Fibroblast of upper back skin (primary cell): Measurements from ENCODE around the gene TSHZ2.

Source experiments
- DNase-seq: peaks from one replicate; pipeline ENCODE4 v3.0.0-alpha.2; 2013

Gene TSHZ2

DNA sequence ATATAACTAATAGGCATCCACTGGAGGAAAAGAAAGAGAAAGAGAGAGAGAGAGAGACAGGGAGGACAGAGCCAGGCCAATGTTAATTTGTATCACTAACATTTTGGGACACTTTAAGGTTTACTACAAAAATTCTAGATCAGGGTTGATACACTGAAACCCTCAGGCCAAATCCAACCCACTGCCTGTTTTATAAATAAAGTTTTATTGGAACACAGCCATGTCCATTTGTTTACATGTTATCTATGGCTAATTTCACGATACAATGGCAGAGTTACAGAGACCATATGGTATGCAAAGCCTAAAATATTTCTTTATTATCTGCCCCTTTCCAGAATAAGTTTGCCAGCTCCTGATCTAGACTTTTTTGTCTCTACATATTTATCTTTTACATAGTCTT, 357.6 kb downstream of the TSHZ2 start:
- DNase-seq, result no peak

DNA sequence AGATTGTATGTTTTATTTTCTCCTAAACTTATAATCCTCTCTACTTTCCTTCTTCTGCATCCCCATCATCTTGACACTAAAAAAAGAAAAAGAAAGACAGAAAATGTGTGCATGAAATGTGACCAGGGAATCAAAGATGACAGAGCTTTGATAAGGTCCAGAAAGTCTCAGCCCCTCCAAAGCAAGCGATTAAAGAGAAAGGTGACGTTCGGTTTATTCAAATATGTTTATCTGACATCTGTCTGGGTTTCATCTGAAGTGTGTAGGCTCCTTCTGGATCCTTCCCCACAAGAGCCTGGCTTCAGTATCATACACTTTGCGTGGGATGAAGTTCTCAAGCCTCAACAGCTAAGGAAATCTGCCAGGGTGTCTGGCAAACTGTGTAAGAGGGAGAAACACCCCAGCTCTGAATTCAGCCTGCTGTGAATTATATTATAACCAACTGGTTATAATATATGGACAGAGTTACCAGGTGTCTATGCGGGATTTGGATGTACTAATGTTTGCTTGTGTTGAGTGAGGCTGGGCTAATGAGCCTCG, 358.5 kb downstream of the TSHZ2 start:
- DNase-seq, result no peak

DNA sequence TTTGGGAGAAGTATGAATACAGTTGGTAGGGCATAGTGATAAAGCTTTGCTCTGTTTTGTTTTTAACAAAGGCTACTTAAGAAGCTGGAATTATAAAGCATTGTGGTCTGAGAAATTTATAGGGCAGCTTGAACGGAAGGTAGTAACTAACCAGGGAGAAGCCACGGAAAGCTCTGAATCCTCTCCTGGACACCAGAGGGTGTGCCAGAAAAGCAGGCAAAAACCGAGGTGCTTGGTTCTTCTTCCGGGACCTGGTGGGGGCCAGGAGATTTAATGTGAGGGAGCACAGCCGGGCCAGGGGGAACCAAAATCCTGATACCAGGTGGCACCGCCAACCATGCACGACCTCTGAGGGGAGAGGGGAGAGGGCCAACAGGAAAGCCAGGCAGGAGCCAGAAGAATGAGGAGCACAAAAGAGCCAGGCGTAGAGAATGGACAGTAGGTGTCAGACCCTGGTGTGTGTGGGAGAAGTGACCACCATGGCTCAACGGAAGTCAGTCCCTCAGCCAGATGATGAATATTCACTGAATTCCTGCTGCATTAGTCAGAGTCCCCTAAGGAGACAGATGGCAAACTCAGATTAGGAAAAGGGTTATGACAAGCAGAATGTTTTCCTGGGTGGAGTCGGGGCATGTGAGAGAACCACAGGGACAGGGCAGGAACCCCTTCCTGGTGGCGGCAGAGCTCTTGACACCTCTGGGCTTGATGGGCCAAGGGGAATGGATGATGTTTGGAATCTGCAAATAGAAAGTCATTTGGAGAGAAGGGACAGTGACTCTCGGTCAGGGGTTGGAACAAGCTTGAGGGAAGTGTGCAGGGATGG, 359.2 kb downstream of the TSHZ2 start:
- peak; percentile 82 for DNase-seq

DNA sequence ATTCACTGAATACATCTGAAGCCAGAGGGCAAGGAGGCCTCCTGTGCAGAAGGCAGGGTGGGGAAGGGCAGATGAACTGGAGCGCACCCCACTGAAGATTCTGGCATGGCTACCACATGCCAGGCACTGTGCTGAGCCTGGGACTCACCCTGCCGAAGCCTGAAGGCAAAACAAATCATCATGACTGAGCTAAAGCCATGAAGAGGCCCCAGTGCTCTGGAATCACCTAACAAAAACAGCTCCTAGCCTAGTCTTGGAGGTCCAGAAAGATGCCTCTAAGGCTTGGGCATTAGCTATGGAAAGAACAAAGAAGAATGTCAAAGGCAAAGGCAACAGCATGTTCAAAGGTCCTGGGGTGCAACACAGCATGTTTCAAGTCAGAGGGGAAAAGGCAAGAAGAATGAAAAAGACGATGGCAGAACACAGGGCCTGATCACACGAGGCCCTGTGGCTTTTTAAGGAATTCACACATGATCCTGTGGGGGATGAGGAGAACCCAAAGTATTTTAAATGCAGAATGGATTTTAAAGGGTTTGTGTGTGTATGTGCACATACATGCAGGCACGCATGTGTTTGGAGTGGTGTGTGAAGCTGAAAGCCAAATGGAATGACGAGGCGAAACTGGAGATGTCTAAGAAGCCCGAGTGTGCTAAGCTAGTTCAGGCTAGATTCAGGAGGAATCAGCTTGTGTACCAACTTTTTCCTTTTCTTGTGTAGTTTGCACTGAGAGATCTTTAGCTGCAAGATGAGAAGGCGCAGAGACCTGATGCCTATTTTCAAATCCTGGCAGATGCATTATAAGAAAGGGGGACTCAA, 360.1 kb downstream of the TSHZ2 start:
- DNase-seq, result peak; percentile 7

DNA sequence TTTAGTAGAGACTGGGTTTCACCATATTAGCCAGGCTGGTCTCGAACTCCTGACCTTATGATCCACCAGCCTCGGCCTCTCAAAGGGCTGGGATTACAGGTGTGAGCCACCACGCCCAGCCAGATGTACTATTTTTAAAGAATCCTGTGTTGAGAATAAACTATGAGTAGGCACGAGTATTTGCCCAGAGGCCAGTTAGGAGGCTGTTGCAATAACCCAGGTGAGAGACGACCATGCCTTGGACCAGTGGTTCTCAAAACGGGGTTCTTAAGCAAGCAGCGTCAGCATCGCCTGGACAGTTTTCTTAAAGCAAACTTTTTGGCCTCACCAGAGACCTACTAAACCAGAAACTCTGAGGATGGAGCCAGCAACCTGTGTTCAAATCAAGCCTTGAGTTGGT, 362.7 kb downstream of the TSHZ2 start:
- DNase-seq, result no peak

DNA sequence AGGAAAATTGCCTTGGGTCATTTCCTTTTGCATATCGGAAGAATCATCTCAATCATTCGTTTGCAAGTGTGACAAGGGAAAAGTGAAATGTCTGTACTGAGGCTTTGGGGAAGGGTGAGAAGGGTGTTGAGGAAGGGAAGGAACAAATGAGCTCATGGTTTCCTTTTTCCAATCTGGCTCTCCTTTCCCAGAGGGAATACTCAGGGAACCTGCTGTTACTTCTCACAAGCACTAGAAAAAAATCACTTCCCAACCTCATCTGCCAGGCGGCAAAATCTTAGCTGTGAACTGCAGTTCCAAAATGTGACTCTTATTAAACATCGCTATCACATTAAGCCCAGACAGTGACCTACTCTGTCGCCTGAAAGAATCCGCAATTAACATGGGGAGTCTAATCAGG, 363.4 kb downstream of the TSHZ2 start:
- DNase-seq, result no peak

DNA sequence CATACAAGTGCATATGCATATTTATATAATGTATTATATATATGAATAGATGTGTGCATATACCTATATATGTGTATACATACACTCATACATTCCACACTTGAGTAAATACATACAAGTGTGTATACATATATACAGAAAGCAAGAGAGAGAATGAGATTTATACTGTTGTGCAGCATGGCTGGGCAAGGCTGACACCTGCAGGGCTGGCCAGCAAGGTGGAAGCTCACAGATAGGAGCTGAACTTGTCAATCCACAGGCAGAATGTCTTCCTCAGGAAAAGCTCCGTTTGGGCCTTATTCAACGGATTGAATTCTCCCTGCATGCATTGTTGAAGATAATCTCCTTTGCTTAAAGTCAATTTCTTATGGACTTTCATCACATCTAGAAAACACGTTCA, 364.7 kb downstream of the TSHZ2 start:
- DNase-seq, result no peak

DNA sequence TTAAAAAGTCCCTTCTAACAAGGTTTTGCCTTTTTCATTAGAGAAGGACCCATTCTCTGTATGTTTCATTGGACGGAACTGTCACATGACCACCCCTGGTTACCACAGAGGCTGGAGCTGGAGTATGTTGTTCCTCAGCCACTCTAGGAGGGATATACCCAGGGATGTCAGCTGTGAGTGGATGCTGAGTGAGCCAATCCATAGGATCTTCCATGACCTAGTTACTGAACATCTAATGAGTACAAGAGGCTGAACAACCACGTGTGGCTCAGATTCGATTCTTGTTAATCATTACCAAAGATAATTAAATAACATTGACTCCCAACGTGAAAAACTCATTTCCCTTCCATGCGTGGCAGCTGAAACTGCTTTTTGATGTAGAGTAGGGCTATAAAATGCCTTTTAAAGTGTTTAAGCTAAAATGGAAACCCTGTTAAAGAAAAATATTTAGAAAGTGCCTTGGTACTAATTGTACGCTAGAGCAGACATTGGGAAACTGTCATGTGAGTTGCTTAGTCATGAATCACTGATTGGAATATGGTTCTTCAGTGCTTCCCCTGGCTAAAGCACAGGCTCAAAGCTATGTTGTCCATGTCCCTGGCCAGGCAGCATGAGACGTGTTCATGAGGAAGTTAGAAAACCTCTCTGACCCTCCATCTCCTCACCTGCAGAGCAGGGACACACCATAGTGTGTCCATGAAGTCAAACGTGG, 365.4 kb downstream of the TSHZ2 start:
- no peak for DNase-seq

DNA sequence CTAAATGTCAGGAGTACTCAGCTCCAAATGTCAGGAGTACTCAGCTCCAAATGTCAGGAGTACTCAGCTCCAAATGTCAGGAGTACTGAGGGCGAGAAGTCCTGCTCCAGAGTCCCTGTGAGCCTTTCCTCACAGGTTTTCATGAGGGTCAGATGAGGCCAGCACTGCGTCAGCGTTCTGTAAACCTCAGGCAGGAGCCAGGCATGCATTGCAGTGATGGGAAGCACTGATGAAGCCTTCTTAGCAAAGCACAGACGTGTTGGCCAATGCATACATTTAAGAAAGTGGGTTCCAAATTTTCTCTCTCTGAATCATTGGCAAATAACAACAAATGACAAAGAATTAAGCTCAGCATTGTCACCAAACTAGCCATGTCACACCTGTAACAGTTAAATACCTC, 366.6 kb downstream of the TSHZ2 start:
- no peak for DNase-seq

DNA sequence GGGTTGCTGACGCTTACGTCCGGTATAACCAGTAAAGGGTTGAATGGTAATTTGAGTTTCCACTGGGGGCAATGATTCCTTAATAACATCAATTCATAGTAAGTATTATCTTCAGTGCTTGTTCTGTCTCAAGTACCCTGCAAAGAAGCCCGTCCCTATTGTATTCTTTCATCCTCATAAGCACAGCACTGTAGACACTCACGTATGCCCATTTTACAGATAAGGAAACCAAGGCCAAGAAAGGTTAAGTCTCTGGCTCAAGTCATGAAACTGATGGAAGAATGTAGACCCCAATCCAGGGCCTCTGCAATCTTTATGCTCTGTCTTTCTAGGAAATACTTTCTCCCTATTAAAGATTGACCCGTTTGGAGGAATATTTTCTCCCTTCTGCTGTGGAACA, 370.3 kb downstream of the TSHZ2 start:
- no peak for DNase-seq

DNA sequence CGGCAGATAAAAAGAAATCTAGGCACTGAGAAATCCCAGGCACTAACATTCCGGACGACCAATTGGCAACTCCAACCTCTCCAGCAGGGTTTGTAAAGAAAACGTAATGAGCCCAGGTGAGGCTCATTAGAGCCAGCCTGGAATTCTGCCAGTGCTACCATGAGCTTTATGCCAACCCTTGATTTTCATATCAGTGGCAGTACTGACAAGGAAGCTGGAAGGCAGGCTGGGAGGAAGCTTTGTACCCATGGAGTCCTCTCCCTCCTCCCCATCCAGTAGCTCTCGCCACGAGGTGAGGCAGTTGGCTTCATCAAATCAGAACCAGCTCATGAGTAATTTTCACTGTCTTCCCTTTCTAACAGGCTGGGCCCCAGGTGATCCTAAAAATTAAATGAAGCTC, 371.3 kb downstream of the TSHZ2 start:
- no peak for DNase-seq

DNA sequence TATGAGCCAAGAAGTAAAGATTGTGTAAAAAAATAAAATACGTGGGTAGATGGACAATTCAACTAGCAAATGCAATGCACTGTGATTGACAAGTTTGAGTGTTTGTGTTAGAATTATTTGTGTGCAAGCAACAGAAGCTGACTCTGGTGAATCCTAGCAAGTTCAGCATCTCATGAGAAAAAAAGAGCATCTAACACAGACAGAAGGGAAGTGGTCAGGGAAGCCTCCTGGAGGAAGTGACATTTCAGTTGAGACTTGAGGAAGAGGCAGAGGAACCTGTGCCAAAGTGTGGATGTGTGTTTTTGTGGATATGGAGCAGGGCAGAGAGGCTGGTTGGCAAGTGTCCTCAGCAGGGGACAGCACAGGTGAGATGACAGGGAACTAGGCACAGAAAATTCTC, 372.7 kb downstream of the TSHZ2 start:
- DNase-seq, result no peak

DNA sequence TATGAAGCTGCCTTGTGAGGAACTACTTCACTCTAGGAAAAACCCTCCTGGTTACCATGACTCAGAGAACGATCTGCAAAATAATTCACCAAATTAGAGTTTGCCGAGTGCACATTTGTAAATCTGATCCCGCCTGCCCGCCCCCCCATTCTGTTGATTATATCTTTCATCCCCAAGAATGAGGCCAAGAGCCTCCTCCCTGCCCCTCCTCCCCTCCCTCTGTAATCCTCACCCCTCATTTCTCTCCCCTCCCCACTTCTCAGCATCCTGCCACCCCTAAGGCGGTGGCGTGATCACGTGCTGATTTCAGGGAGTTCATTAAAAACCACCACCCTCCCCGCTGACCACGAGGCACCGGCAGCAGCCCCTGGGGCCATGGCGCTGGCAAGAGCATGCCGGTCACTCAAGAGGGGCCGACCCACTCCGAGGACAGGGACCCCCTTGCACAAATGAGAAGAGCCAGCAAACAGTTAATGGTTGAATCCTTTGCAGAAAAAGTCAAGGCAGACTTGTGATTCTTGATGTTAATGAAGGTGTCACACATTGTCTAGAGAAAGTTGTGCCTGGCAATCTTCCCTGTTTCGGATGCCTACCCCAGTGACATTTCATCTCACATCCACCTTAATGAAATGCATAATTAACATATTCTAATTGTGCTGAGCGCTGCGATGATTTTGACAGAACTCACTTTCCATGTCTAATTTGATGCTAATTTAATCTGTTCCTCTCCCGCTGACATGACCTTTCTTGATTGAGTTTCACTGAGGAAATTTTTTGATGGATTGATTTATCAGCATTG, 373.6 kb downstream of the TSHZ2 start:
- DNase-seq, result no peak

DNA sequence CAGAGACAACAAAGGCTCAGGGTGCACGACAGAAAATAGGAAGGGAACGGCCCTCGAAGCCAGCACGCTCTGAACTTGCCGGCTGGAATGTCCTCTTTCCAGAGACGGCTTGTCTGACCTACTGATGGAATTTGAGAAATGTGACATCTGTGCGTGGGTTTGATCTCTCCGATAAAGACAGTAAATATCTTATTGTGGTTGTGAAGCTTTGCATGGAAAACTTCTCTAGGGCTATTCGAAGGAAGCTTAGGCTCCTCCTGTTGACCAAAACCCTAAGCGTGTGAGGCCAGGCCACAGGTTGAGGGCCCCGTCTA, 374.1 kb downstream of the TSHZ2 start:
- DNase-seq, result peak; percentile 8

DNA sequence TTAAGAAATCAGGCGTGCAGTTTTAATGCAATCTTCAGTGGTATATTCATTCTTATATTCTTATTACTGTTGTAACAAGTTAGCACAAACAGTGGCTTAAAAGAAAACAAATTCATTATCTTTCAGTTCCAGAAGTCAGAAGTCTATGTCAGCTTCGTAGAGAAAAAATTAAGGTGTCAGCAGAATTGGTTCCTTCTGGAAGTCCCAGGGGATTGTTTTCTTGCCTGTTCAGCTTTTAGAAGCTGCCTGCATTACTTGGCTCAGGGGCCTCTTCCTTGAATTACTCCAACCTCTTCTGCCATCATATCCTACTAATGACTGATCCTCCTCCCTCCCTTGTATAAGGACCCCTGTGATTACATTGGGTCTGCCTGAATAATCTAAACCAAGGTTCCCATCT, 377.6 kb downstream of the TSHZ2 start:
- DNase-seq, result no peak

DNA sequence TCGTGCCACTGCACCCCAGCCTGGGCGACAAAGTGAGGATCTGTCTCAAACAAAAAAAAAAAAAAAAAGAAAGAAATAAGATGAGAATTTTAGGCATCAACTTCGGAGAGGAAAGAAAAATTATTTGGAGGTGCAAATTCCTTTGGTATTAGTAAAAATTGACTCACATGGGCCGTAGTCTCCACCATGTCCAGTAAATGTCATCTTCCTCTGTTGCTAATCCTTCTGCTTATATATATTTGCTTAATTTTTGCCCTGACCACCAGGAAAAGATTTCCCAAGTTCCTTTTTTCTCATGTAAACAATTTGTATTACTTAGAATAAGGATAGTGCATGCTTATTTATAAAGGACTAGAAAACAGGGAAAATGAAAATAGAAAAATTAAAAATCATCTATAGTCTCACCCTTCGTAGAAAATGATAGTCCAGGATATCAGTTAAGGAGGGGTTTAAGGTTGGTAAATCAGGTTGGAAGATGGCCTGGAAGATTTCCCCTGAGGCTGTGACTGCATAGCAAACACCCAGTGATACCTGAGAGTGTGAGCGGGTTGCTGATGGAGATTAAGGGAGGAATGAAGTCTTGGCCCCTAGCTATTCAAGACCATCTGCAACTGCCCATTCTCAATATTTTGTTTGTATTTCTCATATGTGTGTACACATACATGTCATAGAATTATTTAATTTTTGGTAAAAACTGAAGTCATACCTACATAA, 380.7 kb downstream of the TSHZ2 start:
- no peak for DNase-seq

DNA sequence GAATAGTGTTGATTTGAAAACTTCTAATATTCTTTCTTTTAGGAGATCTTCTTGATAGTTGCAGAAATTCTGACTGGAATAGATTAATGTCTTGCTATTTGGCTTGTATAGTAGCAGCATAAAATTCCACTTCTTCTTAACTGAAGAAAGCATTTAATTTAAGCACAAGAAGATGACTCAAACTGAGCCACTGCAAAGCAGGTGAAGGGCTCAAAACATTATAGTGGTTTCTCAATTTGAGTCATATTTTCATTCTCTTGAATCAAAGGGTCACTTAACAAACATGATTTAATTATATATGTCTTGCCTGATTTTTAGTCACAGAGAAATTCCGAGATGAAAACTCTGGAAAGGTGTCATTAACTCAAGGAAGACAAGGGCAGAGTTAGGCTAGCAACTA, 382.2 kb downstream of the TSHZ2 start:
- DNase-seq, result no peak

DNA sequence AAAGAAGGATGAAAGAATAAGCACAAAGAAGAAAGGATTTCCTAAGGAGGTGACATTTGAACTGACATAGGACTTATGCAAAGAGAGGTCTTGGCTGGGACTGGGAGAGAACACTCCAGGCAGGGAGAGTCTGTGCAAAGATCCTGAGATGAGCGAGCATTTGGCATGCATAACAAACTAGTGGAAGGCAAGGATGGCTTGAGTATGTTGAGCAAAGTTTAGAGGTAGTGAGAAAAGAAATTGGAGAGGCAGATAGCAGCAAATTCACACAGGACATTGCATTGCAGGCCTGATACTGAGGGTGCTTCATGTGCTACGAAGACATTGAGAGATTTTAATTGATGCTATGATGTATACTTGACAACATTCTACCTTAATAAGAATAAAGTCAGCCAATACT, 383.6 kb downstream of the TSHZ2 start:
- no peak for DNase-seq

DNA sequence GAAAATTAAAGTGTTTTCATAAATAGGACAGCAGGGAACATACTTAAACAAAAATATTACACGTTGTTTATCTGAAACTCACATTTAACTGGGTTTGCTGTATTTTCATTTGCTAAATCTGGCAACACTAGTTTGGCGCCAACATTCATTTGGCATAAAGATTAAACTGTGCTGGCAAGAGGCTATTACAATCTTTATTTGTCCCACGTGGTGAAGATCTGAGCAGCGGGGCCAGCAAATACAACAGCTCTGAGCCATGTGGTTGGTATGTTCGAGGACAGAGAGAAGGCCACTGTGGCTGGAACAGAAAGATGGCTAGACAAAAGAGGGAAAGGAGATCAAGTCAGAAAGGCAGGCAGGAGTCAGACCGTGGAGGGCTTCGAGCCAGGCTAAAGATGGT, 387.3 kb downstream of the TSHZ2 start:
- no peak for DNase-seq

DNA sequence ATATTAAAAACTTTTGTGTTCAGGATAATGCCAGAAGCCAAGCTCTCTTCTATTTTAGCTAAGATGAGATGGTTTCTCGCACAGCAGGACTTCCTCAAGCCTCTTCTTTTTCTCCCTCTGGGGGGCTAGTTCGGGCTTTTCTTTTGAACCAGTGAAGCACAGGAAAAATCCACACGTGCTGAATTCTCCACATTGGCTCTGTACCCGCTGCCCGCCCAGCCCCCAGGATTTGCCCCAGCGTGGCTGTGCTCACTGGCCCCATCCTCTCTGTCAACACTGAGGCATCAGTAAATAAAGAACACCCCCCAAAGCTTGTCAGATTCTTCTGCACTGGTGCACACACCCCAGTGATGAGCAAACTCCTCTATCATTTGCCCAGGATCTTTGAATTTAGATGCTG, 388.7 kb downstream of the TSHZ2 start:
- DNase-seq, result no peak

DNA sequence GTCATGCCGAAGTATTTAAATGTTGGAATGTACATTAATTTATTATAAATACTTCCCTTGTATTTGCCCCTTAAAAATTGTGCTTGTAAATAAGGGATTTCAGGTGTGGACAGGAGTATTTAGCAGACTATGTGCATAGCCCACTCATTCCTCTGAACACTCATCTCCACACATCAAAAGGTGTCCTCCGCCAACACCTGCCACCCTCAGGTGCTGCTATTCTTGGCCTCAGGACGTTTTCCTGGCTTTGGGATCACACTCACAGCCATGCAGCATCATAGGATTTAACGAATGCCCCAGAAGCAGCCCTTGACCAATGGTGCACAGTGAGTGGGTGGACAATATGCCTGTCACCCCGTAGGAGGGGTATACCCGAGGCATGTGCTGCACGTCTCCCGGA, 390.6 kb downstream of the TSHZ2 start:
- no peak for DNase-seq

DNA sequence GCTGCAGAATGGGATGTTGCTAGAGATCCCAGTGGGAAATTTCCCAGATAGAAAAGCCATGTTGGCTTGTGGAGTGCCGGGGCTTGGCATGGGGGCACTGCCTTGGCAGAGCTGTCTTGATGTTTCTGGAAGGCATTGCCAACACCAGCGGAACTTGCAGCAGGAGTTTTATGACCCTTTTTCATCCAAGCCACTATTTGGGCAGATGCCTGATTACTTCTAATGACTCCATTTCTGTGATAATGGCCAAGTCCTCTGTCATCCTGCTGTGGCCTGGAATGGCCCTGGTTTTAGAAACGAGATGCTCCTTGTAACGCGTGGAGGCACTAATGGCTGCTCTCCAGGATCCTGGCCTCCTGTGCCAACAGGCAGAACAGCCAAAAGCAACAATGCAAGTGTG, 392.5 kb downstream of the TSHZ2 start:
- DNase-seq, result no peak
